Heart left ventricle (tissue), 16 donors: Measurements from ENCODE around the gene C19orf81. TPM values are rescaled to one million over a fixed set of nuclear protein-coding genes. Genes with fewer than 3 reads are reported as not detected.

Source experiments
- ATAC-seq, 4 donors: fragments of 200-7000 bp; cut with Tn5 transposase; one replicate each; pipeline ENCODE4 v1.9.1; 2020 to 2022; ENCODE audit warnings: moderate library complexity in 4 of 4, mild to moderate bottlenecking in 3 of 4, moderate number of reproducible peaks in 1 of 4
- DNase-seq, 5 donors: peaks; one replicate each; pipeline ENCODE4 v3.0.0-alpha.2; 2020
- H3K27ac ChIP-seq, 12 donors: fragments of 200-600 bp; sonication (generic) in 4 of 12; one replicate each; pipeline versions ENCODE4 v1.5.0 to v1.8.0; 2016 to 2022; ENCODE audit warnings: mild to moderate bottlenecking in 2 of 12
- H3K27me3 ChIP-seq, 9 donors: fragments of 200-600 bp; sonication (generic) in 2 of 9; one replicate each; pipeline versions ENCODE4 v1.5.1 to v1.8.0; 2016 to 2022; ENCODE audit warnings: mild to moderate bottlenecking in 3 of 9
- H3K36me3 ChIP-seq, 9 donors: fragments of 200-600 bp; sonication (generic) in 2 of 9; one replicate each; pipeline versions ENCODE4 v1.5.0 to v1.8.0; 2018 to 2022; ENCODE audit warnings: mild to moderate bottlenecking in 2 of 9
- H3K4me1 ChIP-seq, 12 donors: fragments of 200-600 bp; sonication (generic) in 4 of 12; one replicate each; pipeline versions ENCODE4 v1.5.0 to v1.8.0; 2016 to 2022; ENCODE audit warnings: mild to moderate bottlenecking in 3 of 12
- H3K4me3 ChIP-seq, 12 donors: fragments of 200-600 bp; sonication (generic) in 4 of 12; one replicate each; pipeline versions ENCODE4 v1.5.0 to v1.8.0; 2017 to 2022; ENCODE audit warnings: mild to moderate bottlenecking in 9 of 12, moderate library complexity in 4 of 12
- H3K9me3 ChIP-seq, 12 donors: fragments of 200-600 bp; sonication (generic) in 4 of 12; one replicate each; pipeline versions ENCODE4 v1.5.0 to v1.8.0; 2016 to 2022; ENCODE audit warnings: mild to moderate bottlenecking in 1 of 12
- CTCF ChIP-seq, 12 donors: fragments of 200-600 bp; sonication (generic) in 4 of 12; IDR thresholded peaks; one replicate each; pipeline versions ENCODE4 v1.5.0 to v1.8.0; 2018 to 2022; ENCODE audit warnings: antibody characterized with exemption in 12 of 12, mild to moderate bottlenecking in 5 of 12
- POLR2A ChIP-seq, 2 donors: fragments of 450-650 bp; IDR thresholded peaks; one replicate each; pipeline ENCODE4 v1.6.1; 2017; ENCODE audit warnings: antibody characterized with exemption in 2 of 2, mild to moderate bottlenecking in 2 of 2, moderate library complexity in 2 of 2
- WGBS, 4 donors: extraction: QIAGEN DNeasy Blood & Tissue Kit in 2 of 4; methylation state at CpG; one replicate each; pipeline versions ENCODE4 v1.1.5 to v1.1.7; 2013 to 2018; 5-methylcytosine and 5-hydroxymethylcytosine counted together
- intact Hi-C, 10 donors: fragments of 100-400 bp; cut with DNase I; formaldehyde crosslinking; loops; one replicate each; pipeline versions ENCODE4 v1.11.1 to v1.14.2; 2022
- polyA plus RNA-seq, 2 donors: library from polyadenylated mRNA; stranded (reverse); fragments of 200-250 nt; gene quantifications; one replicate each; pipeline ENCODE4 v1.2.3, GENCODE V29; 2013
- total RNA-seq, 9 donors: library from RNA; depleted of rRNA in 2 of 9; stranded (reverse); fragments of >200 nt in 2 of 9; fragmentation: NEBNext Ultra II Directional in 3 of 9; extraction: Animal tissue kit (Norgen Biotek cat#: 25700) in 3 of 9; gene quantifications; one replicate each; pipeline versions ENCODE4 v1.1.0 to v1.2.4, GENCODE V29; 2016 to 2023
- donor health status: ischemic (EF 13 %, LVEDD 7.1; RV severe dilation, severe dysfunction).
- donor health status: healthy with polysubstance abuse.
- donor health status: DM: no; HTN: yes; CAD: no.
- donor health status: DM: no; HTN: no; CAD: no.
- donor health status: ischemic (EF 25% LVEDD 6.9; RV normal size, moderate dysfunction).
- donor health status: ischemic (EF 25% LVEDD 5.7; RV mildly dilated, moderate dysfunction).
- donor health status: healthy.
- donor health status: DM: yes; HTN: yes; CAD: no.
- donor health status: ischemic (EF 35%, LVEDD 5.7; RV mildly dilated, moderate dysfunction).
- donor health status: nonischemic (EF 11% LVEDD 7.7; RV severe dilation, severe dysfunction).
- donor health status: DM: yes; HTN: yes; CAD: no.
- donor health status: PGD.
- donor health status: ischemic (EF 29% LVEDD 5.4; RV normal size, mild dysfunction).
- donor health status: nonischemic (EF 23%, LVEDD 6.1; RV moderate dilation, normal function).

The C19orf81 gene
- total and polyA plus RNA-seq, 11 donors: 0.65 to 3.6 (median 1.7) TPM; not detected in 4

- H3K4me3 ChIP-seq: no peak overlapping the region
- peaks cover 0 to 57% (median 13%) of the 10 kb centered on the region in 9 donors for H3K27me3 ChIP-seq
- DNase-seq (no peak), ATAC-seq (no peak)
- TF ChIP-seq CTCF (IDR thresholded peaks at IDR 0.05) (no peak), POLR2A (IDR thresholded peaks at IDR 0.05) (no peak)
- H3K27ac ChIP-seq: no peak overlapping the region
- WGBS, 4 donors: 31 to 47% (median 38%) methylated on average over 6 of the region's 6 CpGs
- no peaks in the 10 kb centered on the region for H3K4me1 ChIP-seq
- intact Hi-C loops: no loop called here
- no peaks in the 10 kb centered on the region for H3K36me3 ChIP-seq
- H3K9me3 ChIP-seq: no peaks in the 10 kb centered on the region
These were observed 3.0 kb upstream of the C19orf81 start for GRCh38 chr19:50646074-50646807.

GRCh38 chr19:50647879-50648615, 1.2 kb upstream of the C19orf81 start:
- H3K9me3 ChIP-seq: no peaks in the 10 kb centered on the region
- TF ChIP-seq CTCF (IDR thresholded peaks at IDR 0.05): no peak
- TF ChIP-seq POLR2A (IDR thresholded peaks at IDR 0.05): no peak
- H3K4me3 ChIP-seq: no peak overlapping the region
- H3K27ac ChIP-seq: no peak overlapping the region
- 65 to 74% (median 68%) methylated on average over 10 of the region's 10 CpGs for WGBS, 4 donors
- ATAC-seq: no peak
- DNase-seq: no peak
- no peaks in the 10 kb centered on the region for H3K36me3 ChIP-seq
- intact Hi-C loops: no loop called here
- no peaks in the 10 kb centered on the region for H3K4me1 ChIP-seq
- peaks cover 0 to 58% (median 13%) of the 10 kb centered on the region in 9 donors for H3K27me3 ChIP-seq

GRCh38 chr19:50648659-50649058, 586 bp upstream of the C19orf81 start:
- Histone ChIP-seq H3K36me3 (no peaks in the 10 kb centered on the region), H3K4me1 (no peaks in the 10 kb centered on the region), H3K9me3 (no peaks in the 10 kb centered on the region), H3K4me3 (no peak overlapping the region), H3K27ac (no peak overlapping the region), H3K27me3 (peaks cover 0 to 57% (median 13%) of the 10 kb centered on the region in 9 donors)
- ATAC-seq: no peak
- TF ChIP-seq POLR2A (IDR thresholded peaks at IDR 0.05) (no peak), CTCF (IDR thresholded peaks at IDR 0.05) (no peak)
- intact Hi-C loops: no loop called here
- no peak for DNase-seq
- 39 to 50% (median 43%) methylated on average over 5 of the region's 5 CpGs for WGBS, 4 donors

- TF ChIP-seq CTCF (IDR thresholded peaks at IDR 0.05) (no peak), POLR2A (IDR thresholded peaks at IDR 0.05) (no peak)
- ATAC-seq (no peak), DNase-seq (no peak)
- H3K9me3 ChIP-seq: peaks cover 0 to 10% (median 0%) of the 10 kb centered on the region in 12 donors
- 68 to 81% (median 77%) methylated on average over 2 of the region's 2 CpGs for WGBS, 4 donors
- H3K27ac ChIP-seq: no peak overlapping the region
- no peaks in the 10 kb centered on the region for H3K4me1 ChIP-seq
- H3K36me3 ChIP-seq: no peaks in the 10 kb centered on the region
- H3K4me3 ChIP-seq: no peak overlapping the region
- peaks cover 0 to 38% (median 13%) of the 10 kb centered on the region in 9 donors for H3K27me3 ChIP-seq
- intact Hi-C loops: no loop called here
These were observed 1.9 kb downstream of the C19orf81 start for GRCh38 chr19:50651174-50651573.
